ENCODE data around the gene PPP1R12B. TPM values are rescaled to one million over a fixed set of nuclear protein-coding genes. Genes with fewer than 3 reads are reported as not detected.

PPP1R12B gene
- total and polyA plus RNA-seq, 4 donors, result 31.1 to 47.0 (median 39.2) TPM

DNA sequence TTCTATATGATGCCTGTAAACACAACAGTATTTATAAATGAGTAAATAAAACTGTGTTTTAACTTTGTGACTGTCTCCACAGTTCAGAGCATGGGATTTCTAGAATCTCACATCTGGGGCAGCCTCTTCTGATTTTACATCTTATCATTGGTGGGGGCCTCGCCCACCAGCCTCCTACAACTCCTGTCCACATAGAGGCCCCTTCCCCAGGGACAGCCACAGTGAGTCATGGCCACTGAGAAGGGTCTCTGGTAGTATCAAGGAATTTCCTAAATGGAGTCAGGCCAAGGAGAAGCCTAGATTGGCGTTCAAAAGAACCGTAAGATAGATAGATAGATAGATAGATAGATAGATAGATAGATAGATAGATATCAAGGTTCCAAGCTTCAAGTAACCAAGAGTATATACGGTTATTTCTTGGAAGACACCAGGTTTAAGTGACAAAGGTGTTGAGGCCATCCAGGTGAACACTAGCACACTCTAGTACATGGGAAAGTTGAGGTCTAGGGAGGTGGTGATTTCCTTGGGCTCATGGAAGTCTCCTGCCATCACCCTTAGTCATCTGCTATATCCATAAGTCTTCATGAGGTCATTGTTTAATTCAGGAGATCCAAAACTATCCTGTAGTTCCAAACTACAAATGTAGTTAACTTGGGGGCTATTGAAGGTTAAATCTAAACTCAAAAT is 240.1 kb downstream of the PPP1R12B start:
- Histone ChIP-seq H3K36me3 (ENCODE audit: control insufficient read depth, insufficient read depth, low read length) (peaks cover 18% of the 10 kb centered on the region), H3K4me3 (ENCODE audit: low read depth, low read length) (no peak overlapping the region), H3K27ac (ENCODE audit: low read depth, low read length) (peak overlapping the region; percentile 36), H3K27me3 (ENCODE audit: control insufficient read depth, insufficient read depth, low read length) (no peaks in the 10 kb centered on the region), H3K9me3 (ENCODE audit: control insufficient read depth, insufficient read depth, low read length) (no peaks in the 10 kb centered on the region), H3K4me1 (ENCODE audit: control insufficient read depth, insufficient read depth, low read length) (peaks cover 15% of the 10 kb centered on the region)
- no peak for DNase-seq (ENCODE audit: low read depth in 4 of 6, low spot score in 6 of 6)
- WGBS (ENCODE audit: insufficient coverage), result no CpG with 5 or more reads among the region's 4 CpGs

DNA sequence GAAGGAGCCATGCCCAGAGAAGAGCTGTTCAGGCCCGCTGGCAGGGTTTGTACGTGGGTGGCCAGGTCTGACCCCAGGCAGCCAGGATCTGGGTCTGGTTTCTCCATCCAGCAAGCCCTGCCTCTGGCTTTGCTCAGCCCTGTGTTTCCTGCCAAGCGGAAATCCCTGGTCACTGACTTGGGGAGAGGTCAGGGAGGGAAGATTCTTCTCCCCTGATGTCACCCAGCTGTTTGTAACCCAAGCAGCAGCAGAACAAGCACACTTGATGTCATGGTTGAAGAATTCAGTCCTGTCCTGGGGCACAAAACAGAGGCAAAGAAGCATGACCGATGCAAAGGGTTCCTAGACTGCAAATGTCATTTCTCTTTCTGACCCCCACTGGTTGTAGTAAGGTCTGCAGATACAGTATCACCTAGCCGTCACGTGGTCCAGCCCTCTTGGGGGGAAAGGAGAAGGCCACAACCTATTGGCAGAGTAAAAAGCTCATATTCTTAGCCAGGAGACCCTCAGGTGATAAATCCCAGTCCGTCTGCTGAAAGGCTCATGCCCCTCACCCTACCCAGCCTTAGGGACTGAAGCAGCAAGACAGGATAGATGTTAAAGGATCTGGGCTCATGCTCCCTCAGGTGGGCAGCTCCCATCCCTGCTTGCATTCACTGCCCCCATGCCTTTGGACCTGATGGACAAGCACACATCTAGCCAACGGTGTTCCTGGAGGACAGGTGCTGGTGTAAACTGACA is 240.9 kb downstream of the PPP1R12B start:
- H3K27ac ChIP-seq (ENCODE audit: low read depth, low read length), result peak overlapping the region; percentile 36
- H3K27me3 ChIP-seq (ENCODE audit: control insufficient read depth, insufficient read depth, low read length), result no peaks in the 10 kb centered on the region
- H3K4me1 ChIP-seq (ENCODE audit: control insufficient read depth, insufficient read depth, low read length), result peaks cover 15% of the 10 kb centered on the region
- peak in 1 of 6 donors; percentile 74 for DNase-seq (ENCODE audit: low read depth in 4 of 6, low spot score in 6 of 6)
- WGBS (ENCODE audit: insufficient coverage), result 91% methylated on average over 5 of the region's 8 CpGs
- no peaks in the 10 kb centered on the region for H3K9me3 ChIP-seq (ENCODE audit: control insufficient read depth, insufficient read depth, low read length)
- H3K4me3 ChIP-seq (ENCODE audit: low read depth, low read length), result no peak overlapping the region
- peaks cover 18% of the 10 kb centered on the region for H3K36me3 ChIP-seq (ENCODE audit: control insufficient read depth, insufficient read depth, low read length)

DNA sequence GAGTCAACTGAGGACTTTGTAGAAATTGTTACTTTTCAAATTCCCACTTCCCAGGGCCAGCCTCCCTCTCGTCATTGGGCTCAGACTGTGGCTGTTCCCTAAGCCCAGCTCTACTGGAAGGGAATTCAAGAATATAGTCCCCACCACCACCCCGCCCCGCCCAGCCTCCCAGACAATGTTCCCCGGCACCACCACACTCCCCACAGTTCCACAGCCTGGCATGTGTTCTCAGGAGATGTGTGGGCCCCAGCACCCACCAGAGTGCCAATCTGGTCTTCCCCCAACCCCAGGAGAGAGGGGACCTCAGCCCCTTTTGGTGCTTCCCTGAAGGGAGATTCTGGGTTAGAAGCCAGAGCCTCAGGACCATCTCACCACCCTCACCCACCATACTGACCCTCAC is 241.6 kb downstream of the PPP1R12B start:
- peaks cover 15% of the 10 kb centered on the region for H3K4me1 ChIP-seq (ENCODE audit: control insufficient read depth, insufficient read depth, low read length)
- DNase-seq (ENCODE audit: low read depth in 4 of 6, low spot score in 6 of 6), result no peak
- H3K36me3 ChIP-seq (ENCODE audit: control insufficient read depth, insufficient read depth, low read length), result peaks cover 18% of the 10 kb centered on the region
- H3K27me3 ChIP-seq (ENCODE audit: control insufficient read depth, insufficient read depth, low read length), result no peaks in the 10 kb centered on the region
- H3K9me3 ChIP-seq (ENCODE audit: control insufficient read depth, insufficient read depth, low read length), result no peaks in the 10 kb centered on the region
- WGBS (ENCODE audit: insufficient coverage), result 94% methylated on average over 2 of the region's 4 CpGs
- peak overlapping the region; percentile 36 for H3K27ac ChIP-seq (ENCODE audit: low read depth, low read length)
- no peak overlapping the region for H3K4me3 ChIP-seq (ENCODE audit: low read depth, low read length)

DNA sequence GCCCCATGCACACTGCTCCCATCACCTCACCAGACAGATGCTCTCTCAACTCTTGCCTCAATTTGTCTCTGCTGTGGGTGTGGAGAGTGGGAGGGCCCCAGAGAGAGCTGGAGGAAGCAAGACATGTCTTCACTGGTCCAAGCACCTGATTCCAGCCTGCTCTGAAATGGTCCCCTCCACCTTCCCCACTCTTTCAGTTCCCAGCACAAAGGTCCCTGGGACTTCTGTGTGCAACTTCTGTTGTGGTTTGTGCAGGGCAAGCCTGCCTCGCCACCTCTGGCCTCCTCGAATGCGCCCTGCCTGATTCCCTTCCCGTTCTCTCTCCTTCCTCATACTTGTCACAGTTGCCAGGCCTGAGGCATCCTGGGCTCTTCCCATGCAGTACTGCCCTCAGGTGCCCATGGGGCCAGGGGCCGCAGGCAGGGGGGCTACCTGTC is 242.5 kb downstream of the PPP1R12B start:
- Histone ChIP-seq H3K4me3 (ENCODE audit: low read depth, low read length) (no peak overlapping the region), H3K27me3 (ENCODE audit: control insufficient read depth, insufficient read depth, low read length) (no peaks in the 10 kb centered on the region), H3K36me3 (ENCODE audit: control insufficient read depth, insufficient read depth, low read length) (peaks cover 18% of the 10 kb centered on the region), H3K4me1 (ENCODE audit: control insufficient read depth, insufficient read depth, low read length) (peaks cover 15% of the 10 kb centered on the region), H3K9me3 (ENCODE audit: control insufficient read depth, insufficient read depth, low read length) (no peaks in the 10 kb centered on the region), H3K27ac (ENCODE audit: low read depth, low read length) (no peak overlapping the region)
- DNase-seq (ENCODE audit: low read depth in 4 of 6, low spot score in 6 of 6), result no peak
- 100% methylated on average over 4 of the region's 5 CpGs for WGBS (ENCODE audit: insufficient coverage)

DNA sequence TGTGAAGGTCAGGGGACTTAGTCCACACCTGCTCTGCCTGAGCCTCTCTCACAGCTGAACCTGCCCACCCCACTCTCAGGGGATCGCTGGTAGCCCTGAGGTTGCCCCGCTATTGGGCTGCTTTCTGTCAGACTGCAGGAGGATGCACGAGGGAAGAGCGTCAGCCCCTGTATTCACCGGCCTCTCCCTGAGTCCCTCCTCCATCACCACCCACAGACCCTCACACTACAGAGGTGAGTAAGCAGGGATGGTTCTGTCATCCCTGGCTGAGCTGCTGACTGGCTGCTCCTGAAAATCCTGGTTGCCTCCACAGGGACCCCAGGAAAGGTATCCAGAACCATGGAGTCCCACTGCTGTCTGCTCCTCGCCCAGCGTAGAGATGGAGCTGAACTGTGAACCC is 243.0 kb downstream of the PPP1R12B start:
- Histone ChIP-seq H3K9me3 (ENCODE audit: control insufficient read depth, insufficient read depth, low read length) (no peaks in the 10 kb centered on the region), H3K27me3 (ENCODE audit: control insufficient read depth, insufficient read depth, low read length) (no peaks in the 10 kb centered on the region), H3K4me1 (ENCODE audit: control insufficient read depth, insufficient read depth, low read length) (peaks cover 10% of the 10 kb centered on the region), H3K4me3 (ENCODE audit: low read depth, low read length) (no peak overlapping the region), H3K27ac (ENCODE audit: low read depth, low read length) (no peak overlapping the region), H3K36me3 (ENCODE audit: control insufficient read depth, insufficient read depth, low read length) (peaks cover 19% of the 10 kb centered on the region)
- 94% methylated on average over 4 of the region's 7 CpGs for WGBS (ENCODE audit: insufficient coverage)
- DNase-seq (ENCODE audit: low read depth in 4 of 6, low spot score in 6 of 6), result no peak

DNA sequence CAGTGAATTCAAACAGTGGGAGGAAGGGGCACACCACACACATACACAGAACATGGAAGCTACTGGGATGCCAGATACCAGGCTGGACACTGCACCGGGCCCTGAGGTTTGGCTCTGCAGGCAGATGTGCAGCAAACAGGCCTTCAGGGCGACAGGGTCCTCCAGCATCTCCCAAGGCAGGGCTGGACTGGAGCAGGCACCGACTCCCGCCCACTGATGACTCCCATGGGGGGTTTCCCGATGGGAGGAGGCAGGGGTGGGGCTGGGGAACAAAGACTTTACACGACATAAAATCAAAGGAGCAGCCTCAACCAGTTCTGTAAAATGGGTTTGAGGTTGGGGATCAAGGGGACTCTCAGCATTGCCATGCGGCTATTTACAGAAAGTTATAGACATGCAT is 243.6 kb downstream of the PPP1R12B start:
- Histone ChIP-seq H3K27me3 (ENCODE audit: control insufficient read depth, insufficient read depth, low read length) (no peaks in the 10 kb centered on the region), H3K4me1 (ENCODE audit: control insufficient read depth, insufficient read depth, low read length) (peaks cover 8% of the 10 kb centered on the region), H3K9me3 (ENCODE audit: control insufficient read depth, insufficient read depth, low read length) (no peaks in the 10 kb centered on the region), H3K36me3 (ENCODE audit: control insufficient read depth, insufficient read depth, low read length) (peaks cover 25% of the 10 kb centered on the region), H3K4me3 (ENCODE audit: low read depth, low read length) (no peak overlapping the region), H3K27ac (ENCODE audit: low read depth, low read length) (no peak overlapping the region)
- 86% methylated on average over 4 of the region's 7 CpGs for WGBS (ENCODE audit: insufficient coverage)
- no peak for DNase-seq (ENCODE audit: low read depth in 4 of 6, low spot score in 6 of 6)

DNA sequence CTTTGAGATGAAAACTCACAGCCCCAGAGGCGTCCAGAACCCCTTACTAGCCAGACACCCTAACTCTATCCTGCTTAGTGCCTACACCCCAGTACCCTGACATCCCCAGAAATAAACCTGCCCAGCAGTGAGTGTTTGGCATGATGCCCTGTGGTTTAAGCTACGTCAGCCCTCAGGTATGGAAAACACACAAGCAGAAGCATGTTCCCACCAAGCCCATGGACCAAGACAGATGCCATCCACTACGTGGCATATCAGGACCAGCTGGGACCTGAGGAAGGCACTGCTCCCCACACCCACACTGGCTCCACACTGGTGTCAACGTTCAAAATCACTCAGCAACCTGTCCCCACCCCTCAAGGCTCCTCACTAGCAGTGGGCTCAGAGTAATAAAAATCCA is 245.3 kb downstream of the PPP1R12B start:
- no peaks in the 10 kb centered on the region for H3K27me3 ChIP-seq (ENCODE audit: control insufficient read depth, insufficient read depth, low read length)
- WGBS (ENCODE audit: insufficient coverage), result 96% methylated on average over 4 of the region's 4 CpGs

DNA sequence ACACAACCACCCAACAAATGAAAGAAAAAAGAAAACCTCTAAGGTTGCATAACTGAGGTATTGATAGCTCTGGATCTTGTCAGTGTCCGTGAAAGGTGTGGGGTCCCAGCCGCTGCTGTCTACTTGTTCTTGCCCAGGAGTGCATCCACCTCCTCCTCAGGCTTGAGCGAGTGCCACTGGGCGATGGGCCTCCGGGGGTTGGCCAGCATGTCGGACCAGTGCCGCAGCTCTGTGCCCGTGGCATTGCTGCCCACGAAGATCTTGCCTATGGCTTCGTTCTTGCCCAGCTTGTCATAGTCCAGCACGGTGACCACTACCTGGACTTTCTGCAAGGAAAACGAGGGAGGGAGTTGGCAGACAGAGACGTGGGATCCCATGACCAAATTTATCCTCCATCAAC is 248.1 kb downstream of the PPP1R12B start:
- H3K4me1 ChIP-seq (ENCODE audit: control insufficient read depth, insufficient read depth, low read length), result no peaks in the 10 kb centered on the region
- H3K27ac ChIP-seq (ENCODE audit: low read depth, low read length), result no peak overlapping the region
- H3K27me3 ChIP-seq (ENCODE audit: control insufficient read depth, insufficient read depth, low read length), result no peaks in the 10 kb centered on the region
- DNase-seq (ENCODE audit: low read depth in 4 of 6, low spot score in 6 of 6), result no peak
- peaks cover 43% of the 10 kb centered on the region for H3K36me3 ChIP-seq (ENCODE audit: control insufficient read depth, insufficient read depth, low read length)
- no peak overlapping the region for H3K4me3 ChIP-seq (ENCODE audit: low read depth, low read length)
- H3K9me3 ChIP-seq (ENCODE audit: control insufficient read depth, insufficient read depth, low read length), result no peaks in the 10 kb centered on the region
- 89% methylated on average over 10 of the region's 13 CpGs for WGBS (ENCODE audit: insufficient coverage)

More for the DNA sequence above, 245.3 kb downstream of the PPP1R12B start:
- Histone ChIP-seq H3K27ac (ENCODE audit: low read depth, low read length) (no peak overlapping the region), H3K4me3 (ENCODE audit: low read depth, low read length) (no peak overlapping the region), H3K9me3 (ENCODE audit: control insufficient read depth, insufficient read depth, low read length) (no peaks in the 10 kb centered on the region), H3K36me3 (ENCODE audit: control insufficient read depth, insufficient read depth, low read length) (peaks cover 28% of the 10 kb centered on the region), H3K4me1 (ENCODE audit: control insufficient read depth, insufficient read depth, low read length) (peaks cover 8% of the 10 kb centered on the region)
- no peak for DNase-seq (ENCODE audit: low read depth in 4 of 6, low spot score in 6 of 6)

DNA sequence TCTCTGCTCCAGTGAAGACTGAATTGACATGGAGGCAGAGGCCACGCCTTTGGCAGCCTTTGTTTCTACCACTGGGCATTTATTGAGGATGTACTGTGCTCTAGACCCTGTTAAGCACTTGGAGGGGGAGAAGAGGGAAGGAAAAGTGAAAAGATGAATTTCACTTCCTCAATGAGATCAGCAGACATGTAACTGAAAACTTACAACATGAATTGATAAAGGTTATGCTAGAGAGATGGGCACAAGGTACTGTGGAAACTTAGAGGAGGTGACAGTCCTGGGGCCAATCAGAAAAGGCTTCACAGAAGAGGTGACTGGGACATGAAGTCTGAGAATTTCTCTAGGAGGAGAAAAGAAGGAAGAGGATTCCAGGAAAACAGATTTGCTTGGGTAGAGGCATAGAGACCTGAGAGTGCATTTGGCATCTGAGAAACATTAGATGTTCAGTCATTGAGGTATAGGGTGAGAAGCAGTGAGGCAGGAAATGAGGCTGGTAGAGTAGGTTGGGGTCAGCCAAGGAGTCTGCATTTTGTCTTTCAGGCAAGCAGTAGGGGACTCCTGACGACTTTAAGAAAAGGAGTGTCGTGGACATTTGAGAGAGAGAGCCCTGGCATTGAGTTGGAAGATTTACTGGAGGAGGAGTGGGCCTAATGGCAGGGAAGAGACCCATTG is 248.7 kb downstream of the PPP1R12B start:
- DNase-seq (ENCODE audit: low read depth in 4 of 6, low spot score in 6 of 6), result no peak
- Histone ChIP-seq H3K4me1 (ENCODE audit: control insufficient read depth, insufficient read depth, low read length) (no peaks in the 10 kb centered on the region), H3K9me3 (ENCODE audit: control insufficient read depth, insufficient read depth, low read length) (no peaks in the 10 kb centered on the region), H3K36me3 (ENCODE audit: control insufficient read depth, insufficient read depth, low read length) (peaks cover 42% of the 10 kb centered on the region), H3K27me3 (ENCODE audit: control insufficient read depth, insufficient read depth, low read length) (no peaks in the 10 kb centered on the region), H3K27ac (ENCODE audit: low read depth, low read length) (no peak overlapping the region), H3K4me3 (ENCODE audit: low read depth, low read length) (no peak overlapping the region)
- WGBS (ENCODE audit: insufficient coverage), result 68% methylated on average over 3 of the region's 3 CpGs
